GM12865 (cell line): Measurements from ENCODE around the gene TMEM107.
A peak's percentile ranks its signal among the peaks of the same experiment; 100 is the strongest.

Experiments
- DNase-seq: peaks from one replicate; pipeline ENCODE4 v3.0.0; 2010; ENCODE audit warnings: low read depth
- H3K4me3 ChIP-seq: 2 replicates; pipeline ENCODE4 v1.5.1; 2011; ENCODE audit warnings: mild to moderate bottlenecking, low read depth, low read length, control low read depth
- TF ChIP-seq, protein P1 (sequence below): IDR thresholded peaks from 2 replicates; pipeline ENCODE4 v1.5.1; 2011; ENCODE audit warnings: low read length, control low read depth, low read depth, inconsistent platforms; ENCODE audit not compliant: insufficient read depth; ENCODE audit errors: missing control alignments

The TMEM107 gene

GRCh38 chr17:8125947-8126490, 50.2 kb downstream of the TMEM107 start:
- H3K4me3 ChIP-seq, result peak overlapping the region; percentile 77
- TF ChIP-seq, protein P1, sequence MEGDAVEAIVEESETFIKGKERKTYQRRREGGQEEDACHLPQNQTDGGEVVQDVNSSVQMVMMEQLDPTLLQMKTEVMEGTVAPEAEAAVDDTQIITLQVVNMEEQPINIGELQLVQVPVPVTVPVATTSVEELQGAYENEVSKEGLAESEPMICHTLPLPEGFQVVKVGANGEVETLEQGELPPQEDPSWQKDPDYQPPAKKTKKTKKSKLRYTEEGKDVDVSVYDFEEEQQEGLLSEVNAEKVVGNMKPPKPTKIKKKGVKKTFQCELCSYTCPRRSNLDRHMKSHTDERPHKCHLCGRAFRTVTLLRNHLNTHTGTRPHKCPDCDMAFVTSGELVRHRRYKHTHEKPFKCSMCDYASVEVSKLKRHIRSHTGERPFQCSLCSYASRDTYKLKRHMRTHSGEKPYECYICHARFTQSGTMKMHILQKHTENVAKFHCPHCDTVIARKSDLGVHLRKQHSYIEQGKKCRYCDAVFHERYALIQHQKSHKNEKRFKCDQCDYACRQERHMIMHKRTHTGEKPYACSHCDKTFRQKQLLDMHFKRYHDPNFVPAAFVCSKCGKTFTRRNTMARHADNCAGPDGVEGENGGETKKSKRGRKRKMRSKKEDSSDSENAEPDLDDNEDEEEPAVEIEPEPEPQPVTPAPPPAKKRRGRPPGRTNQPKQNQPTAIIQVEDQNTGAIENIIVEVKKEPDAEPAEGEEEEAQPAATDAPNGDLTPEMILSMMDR, result no peak
- no peak for DNase-seq

DNA sequence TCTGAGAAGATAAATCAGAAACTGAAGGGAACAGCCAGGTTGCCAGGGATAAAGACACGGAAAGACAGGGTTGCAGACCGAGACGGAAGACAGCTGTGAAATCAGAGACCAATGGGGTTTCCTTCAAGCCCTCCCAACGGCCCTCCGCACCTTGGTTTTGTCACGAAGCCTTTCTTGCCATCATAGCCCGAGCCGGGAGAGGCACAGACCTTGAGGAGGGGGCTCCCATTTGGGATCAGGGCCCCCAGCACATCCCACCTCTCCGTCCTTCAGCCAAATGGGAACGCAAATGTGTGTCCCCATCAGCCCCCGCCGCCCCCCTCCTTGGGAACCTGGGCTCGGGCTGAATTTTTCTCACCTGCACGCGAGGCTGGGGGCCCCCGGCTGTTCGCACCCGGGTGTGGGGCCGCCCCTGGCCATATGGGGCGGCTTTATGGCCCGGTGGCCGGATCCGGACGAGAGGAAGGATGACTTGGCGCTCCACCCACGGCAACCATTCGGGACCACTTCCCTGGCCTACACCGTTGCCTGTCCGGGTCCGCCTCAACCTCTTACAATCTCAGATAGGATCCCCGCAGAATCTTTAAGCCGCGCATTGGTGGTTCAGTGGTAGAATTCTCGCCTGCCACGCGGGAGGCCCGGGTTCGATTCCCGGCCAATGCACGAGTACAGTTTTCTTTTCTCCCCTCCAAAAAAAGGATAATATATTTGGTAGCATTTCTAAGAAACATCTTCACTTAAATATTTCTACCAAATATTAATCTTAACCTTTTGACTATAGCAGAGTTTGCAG, 50.8 kb downstream of the TMEM107 start:
- TF ChIP-seq, protein P1, result no peak
- peak overlapping the region; percentile 77 for H3K4me3 ChIP-seq
- peak; percentile 88 for DNase-seq

DNA sequence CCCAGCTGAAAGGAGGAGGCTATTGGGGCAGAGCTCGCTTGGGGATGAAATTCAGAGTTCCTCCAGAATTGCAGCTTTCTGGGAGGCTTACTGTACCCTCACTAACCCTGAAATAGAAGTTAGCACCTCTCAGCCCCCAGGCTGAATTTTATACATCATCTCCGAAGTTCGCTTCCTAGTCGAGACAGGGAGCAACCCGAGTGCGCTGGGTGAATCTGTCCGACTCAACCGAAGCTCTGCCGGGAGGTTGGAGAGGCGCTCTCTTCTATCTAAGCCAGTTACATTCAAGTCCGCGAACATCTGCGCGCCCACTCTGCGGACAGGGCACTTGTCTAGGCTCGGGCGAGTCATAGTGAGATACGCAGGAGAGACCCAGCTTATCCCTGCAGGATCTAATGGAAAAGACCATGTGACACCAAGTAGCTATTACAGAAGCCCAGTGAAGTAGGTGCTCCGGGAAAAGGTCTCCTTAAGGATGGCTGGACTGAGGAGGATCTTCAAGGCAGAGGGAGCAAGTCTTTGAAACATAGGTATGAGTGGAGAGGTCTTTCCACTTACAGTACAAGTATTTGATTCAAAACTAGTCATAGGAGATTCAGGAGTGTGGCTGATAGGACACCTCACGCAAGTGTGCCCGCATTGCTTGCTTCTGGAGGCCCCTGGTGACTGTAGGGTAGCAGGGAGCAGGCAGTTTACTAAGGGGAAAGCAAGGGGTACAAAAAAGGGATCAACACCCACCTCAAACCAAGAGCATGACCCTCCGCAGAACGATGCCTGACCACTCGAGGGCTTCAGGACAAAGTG, 51.6 kb downstream of the TMEM107 start:
- peak; percentile 42 for DNase-seq
- TF ChIP-seq, protein P1, result no peak
- H3K4me3 ChIP-seq, result peak overlapping the region; percentile 77

DNA sequence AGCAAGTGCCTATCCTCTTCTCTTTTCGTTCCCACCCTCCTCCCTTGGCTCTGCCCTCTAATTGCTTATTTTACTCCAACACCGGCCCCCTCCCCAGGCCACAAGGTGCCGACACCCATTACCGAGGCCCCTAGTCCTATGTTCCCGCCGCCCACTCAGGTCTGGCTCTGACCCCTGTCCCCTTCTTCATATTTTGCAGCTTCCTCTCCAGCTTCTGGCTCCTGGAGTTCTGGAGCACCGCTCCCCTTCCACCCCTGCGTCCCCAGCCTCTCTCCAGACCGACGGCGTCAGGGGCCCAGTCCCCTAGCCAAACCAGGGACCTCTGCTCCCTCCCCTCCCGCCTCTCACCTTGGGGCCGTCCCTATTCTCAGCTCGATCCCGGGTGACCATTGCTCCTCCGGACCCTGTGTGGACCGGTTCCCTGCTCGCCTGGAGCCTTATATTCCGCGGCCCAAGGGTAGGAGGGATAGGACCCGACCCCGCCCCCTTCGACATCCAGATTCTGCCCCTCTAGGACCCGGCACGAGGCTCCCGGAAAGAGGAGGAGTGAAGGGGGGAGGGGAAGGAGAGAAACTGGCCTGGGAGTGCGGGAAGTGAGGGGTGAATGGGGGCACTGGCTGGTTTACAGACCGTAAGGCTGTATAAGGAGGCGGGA, 52.4 kb downstream of the TMEM107 start, which contains the start of gene HES7:
Gene HES7, minus strand, starts transcription at position 412 of the 655 bp plus-strand sequence. Its CDS starts 22 bp downstream, at position 390.
- TF ChIP-seq, protein P1, result no peak
- peak within 1 kb of the TSS; percentile 77 for H3K4me3 ChIP-seq
- DNase-seq, result no peak

- H3K4me3 ChIP-seq, result peak overlapping the region; percentile 77
- TF ChIP-seq, protein P1, result no peak
- DNase-seq, result peak; percentile 64
Observed at GRCh38 chr17:8122924-8123694, 53.1 kb downstream of the TMEM107 start.
